ENCODE data around the gene INSYN2A.

DNA sequence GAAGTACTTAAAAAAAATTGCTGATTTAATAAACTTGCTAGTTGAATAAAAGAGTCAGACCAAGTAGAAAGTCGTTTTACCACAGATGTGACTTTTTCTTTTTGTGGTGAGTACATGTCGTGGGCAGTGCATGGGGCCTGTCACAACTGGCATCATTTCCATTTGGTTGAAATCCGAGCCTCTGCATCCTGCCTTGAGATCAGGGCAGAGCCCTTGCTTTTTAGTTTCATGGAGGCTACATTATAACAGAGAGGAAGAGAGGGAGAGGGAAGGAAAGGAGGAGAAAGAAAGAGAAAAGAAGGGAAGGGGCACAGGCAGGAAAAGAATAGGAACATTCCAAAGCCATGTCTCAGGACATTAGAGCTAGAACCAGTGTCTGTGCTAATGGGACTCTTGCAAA lies 20.4 kb upstream of the INSYN2A start:
- TF ChIP-seq ZBTB21 (CRISPR knock-in tag; IDR thresholded peaks at IDR 0.05; ENCODE audit: borderline replicate concordance) (no peak), ETV6 (CRISPR knock-in tag; IDR thresholded peaks at IDR 0.05) (no peak), TEAD4 (CRISPR knock-in tag; IDR thresholded peaks at IDR 0.05) (no peak), E2F1 (CRISPR knock-in tag; IDR thresholded peaks at IDR 0.05) (no peak), CREB1 (CRISPR knock-in tag; IDR thresholded peaks at IDR 0.05) (no peak), ELF4 (CRISPR knock-in tag; IDR thresholded peaks at IDR 0.05; ENCODE audit: low read depth) (no peak)
- TF ChIP-seq, protein P1, sequence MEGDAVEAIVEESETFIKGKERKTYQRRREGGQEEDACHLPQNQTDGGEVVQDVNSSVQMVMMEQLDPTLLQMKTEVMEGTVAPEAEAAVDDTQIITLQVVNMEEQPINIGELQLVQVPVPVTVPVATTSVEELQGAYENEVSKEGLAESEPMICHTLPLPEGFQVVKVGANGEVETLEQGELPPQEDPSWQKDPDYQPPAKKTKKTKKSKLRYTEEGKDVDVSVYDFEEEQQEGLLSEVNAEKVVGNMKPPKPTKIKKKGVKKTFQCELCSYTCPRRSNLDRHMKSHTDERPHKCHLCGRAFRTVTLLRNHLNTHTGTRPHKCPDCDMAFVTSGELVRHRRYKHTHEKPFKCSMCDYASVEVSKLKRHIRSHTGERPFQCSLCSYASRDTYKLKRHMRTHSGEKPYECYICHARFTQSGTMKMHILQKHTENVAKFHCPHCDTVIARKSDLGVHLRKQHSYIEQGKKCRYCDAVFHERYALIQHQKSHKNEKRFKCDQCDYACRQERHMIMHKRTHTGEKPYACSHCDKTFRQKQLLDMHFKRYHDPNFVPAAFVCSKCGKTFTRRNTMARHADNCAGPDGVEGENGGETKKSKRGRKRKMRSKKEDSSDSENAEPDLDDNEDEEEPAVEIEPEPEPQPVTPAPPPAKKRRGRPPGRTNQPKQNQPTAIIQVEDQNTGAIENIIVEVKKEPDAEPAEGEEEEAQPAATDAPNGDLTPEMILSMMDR (IDR thresholded peaks at IDR 0.05), result no peak
